Erythroblast (primary cell): Measurements from ENCODE around the gene ATCAY.
"Not testable (repeated sequence)": the region's sequence is repeated elsewhere in the genome, so short reads cannot be mapped to it uniquely, and the experiment has no call there.

Experiments
- DNase-seq, 2 experiments: peaks; one replicate each; lab custom pipeline; 2025; lab: John Stamatoyannopoulos, UW
- GATA1 ChIP-seq: IDR thresholded peaks from 2 replicates; pipeline ENCODE4 v1.6.1; 2011; ENCODE audit warnings: low read depth, mild to moderate bottlenecking, control low read depth, low read length, moderate library complexity
- POLR2A ChIP-seq: IDR thresholded peaks from 2 replicates; pipeline ENCODE4 v1.6.1; 2011; ENCODE audit warnings: mild to moderate bottlenecking, low read length

ATCAY gene

DNA sequence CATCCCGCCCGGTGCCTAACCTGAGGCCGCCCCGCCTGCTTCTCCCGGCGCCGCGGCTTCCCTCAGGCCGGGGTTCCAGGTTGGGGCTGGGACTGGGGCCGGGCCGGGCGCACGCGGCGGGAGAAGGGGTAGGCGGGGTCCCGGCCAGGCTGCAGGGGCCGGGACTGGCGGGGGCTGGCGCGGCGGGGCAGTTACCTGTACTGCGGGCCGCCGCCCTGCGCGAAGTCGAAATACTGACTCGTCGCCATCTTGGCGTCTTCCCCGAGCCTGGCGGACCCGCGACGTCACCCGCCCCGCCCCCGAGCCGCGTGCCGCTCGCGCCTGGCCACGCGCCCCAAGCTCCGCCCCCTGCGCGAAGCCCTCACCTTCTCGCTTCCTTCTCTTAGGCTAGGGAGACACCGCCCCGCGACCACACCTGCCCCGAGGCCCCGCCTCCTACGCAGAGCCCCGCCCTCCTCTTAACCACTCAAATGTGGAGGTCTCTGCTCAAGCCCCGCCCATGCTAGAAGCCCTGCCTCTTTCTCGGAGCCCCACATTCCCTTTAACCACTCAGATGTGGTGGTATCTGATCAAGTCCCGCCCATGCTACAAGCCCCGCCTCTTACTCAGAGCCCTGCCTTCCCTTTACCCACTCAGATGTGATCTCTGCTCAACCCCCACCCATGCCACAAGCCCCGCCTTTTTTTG, 11.6 kb upstream of the ATCAY start, which contains the start of gene ZFR2:
ZFR2 (minus strand) TSS at position 269 of the 687 bp plus-strand sequence; CDS start at position 248, 21 bp downstream.
- peak in 1 of 2 experiments; percentile 19 for DNase-seq
- TF ChIP-seq POLR2A = no peak

DNA sequence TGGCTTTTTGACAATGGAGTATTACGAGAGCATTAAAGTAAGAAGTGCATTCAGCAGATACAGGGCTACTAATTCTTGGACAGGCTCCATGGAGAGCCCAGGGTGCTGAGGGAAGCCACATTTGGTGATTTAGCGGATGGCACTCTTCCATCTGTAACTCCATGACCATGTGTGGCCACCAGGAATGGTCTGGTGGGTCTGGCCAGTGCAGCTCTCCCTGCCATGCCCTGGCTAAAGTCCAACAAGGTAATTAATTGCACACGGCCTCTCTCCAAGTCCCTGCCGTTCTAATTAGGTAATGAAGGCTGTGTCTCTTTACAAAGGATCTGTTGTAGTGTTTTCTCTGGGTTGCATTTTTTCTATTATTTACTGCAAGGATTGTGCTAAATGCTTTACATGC, 7.3 kb upstream of the ATCAY start:
- TF ChIP-seq POLR2A (no peak), GATA1 (no peak)
- DNase-seq = no peak

DNA sequence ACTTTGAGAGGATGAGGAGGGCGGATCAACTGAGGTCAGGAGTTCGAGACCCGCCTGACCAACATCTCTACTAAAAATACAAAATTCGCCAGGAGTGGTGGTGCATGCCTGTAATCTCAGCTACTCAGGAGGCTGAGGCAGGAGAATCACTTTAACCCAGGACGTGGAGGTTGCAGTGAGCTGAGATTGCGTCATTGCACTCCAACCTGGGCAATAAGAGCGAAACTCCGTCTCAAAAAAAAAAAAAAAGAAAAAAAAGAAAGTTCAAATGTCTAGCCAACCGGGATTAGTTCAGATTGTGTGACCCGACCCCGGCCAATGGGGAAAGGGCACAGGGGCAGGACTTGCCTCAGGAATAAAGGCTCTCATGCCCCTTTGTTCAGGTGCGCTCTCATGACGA, 5.8 kb upstream of the ATCAY start:
- not testable (repeated sequence) for DNase-seq

DNA sequence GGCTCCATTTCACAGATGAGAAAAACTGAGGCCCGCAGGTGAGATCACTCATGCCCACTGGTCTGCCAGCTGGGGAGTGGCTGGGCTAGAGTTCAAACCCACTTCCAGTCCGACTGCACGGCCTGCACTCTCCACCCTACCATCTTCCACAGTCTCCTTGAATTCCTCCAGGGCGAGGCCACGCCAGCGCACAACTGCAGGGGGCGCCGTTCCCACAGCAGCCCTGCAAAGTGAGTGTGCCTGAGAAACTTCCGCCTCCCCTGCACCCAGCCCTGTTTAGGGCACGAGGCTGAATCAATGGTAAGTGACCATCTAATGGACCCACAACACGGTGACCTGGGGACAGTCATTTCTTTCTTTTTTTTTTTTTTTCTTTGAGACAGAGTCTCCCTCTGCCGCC, 829 bp upstream of the ATCAY start:
- no peak for DNase-seq

DNA sequence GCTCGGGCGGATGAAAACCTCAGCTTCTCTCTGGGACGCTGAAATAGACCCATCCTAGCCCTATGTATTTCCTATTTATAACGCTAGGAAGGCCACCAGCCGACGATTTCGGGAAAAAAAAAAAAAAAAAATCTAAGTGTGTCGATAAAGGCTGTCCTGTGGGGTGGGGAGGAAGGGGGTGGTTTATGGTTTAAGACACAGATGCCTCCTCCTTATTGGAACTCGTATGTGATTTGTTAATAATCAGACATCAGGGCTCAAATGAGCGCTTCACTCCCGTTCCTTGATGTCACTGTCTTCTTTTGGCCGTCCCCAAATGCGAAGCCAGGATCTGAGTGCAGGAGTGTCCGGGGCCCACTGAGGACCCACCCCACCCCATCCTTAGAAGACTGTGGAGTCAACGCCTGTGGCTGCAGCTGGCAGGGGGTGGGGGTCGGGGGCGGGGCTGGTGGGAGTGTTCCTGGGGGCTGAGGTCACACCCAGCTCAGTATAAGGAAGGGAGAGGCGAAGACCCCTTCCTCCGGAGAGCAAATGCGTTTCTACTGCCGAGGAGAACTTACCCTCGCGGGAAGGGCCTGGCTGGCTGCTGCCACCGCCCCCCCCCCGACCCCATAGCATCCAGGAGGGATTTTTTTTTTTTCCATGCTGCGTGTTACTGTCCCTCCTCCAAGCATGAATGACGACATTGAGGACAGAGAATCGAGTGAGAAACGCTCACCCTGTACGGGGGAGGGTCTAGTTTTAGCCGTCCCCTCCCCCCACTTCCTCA, 971 bp downstream of the ATCAY start:
- TF ChIP-seq GATA1 (no peak), POLR2A (no peak)
- DNase-seq = no peak

More for the DNA sequence above, 829 bp upstream of the ATCAY start:
- TF ChIP-seq POLR2A (no peak), GATA1 (no peak)

DNA sequence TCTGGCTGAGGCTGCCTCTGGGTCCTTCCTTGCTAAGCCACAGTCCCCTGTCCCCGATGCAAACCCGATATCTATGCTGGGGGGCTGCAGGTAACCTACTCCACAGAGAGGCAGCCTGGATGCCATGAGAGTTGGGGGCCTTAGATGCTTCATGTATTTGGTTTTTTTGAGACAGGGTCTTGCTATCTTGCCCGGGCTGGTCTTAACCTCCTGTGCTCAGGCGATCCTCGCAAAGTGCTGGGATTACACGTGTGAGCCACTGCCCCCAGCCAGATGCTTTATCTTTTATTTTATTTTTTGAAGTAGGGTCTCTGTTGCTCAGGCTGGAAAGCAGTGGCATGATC, 1.5 kb downstream of the ATCAY start:
- no peak for DNase-seq
- TF ChIP-seq POLR2A (no peak), GATA1 (no peak)

DNA sequence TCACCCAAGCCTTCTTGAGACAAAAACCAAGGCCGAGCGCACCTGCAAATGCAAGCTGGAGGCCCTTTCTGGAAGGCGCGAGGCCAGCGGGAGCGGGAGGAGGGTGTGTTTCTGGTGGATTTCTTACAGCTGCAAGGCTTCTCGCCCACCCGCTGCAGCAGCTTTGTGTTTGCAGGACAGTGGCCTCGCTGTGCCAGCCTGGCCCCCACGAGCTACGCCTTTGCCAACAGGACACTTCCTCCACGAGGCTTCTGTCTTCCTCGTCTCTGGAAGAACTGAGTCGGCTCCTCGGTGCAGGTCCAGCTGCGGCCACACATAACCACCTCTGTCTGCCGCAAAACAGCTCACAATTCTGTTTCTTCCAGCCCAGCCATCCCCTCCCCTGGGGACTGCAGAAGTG, 10.1 kb downstream of the ATCAY start:
- no peak for DNase-seq
- no peak for TF ChIP-seq GATA1
- no peak for TF ChIP-seq POLR2A

DNA sequence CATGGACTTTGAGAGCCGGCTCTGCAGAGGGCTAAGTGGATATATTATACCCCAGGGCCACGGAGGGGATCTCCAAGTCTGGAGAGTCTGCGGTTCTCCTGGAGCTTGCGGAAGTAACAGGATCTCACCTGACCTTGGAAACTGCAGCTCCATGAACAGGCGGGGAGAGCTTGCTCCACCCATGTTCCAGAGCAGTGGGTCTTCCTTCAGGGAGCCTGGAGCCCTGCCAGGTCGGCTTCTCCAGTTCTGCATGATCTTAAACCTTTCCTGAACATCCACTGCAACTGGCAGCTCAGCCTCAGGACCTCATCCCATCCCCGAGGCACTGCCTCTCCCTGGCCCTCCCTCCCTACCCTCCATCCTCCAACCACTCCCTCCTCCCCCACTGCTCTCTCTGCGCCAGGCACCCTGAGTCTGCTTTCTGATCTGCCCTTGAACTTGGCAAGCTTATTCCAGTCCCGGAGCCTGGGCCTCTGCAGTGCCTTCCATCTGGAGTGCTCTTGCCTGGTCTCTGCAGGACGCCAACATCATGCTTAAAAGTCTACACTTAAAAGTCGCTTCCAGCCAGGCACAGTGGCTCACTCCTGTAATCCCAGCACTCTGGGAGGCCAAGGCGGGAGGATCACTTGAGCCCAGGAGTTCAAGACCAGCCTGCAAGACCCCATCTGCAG, 13.2 kb downstream of the ATCAY start:
- TF ChIP-seq POLR2A (no peak), GATA1 (no peak)
- no peak for DNase-seq

DNA sequence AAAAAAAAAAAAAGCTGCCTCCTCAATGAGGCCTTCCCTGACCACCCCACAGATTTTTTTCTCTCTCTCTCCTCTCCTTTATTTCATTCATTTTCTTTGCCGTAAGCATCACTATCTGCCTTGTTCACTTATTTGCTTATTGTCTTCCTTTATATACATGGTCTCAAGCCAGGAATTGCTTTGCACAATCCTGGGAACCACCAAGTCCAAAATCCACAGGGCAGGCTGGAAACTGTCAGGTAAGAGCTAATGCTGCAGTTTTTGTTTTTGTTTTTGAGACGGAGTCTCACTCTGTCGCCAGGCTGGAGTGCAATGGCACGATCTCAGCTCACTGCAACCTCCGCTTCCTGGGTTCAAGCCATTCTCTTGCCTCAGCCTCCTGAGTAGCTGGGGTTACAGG, 14.5 kb downstream of the ATCAY start:
- not testable (repeated sequence) for DNase-seq

DNA sequence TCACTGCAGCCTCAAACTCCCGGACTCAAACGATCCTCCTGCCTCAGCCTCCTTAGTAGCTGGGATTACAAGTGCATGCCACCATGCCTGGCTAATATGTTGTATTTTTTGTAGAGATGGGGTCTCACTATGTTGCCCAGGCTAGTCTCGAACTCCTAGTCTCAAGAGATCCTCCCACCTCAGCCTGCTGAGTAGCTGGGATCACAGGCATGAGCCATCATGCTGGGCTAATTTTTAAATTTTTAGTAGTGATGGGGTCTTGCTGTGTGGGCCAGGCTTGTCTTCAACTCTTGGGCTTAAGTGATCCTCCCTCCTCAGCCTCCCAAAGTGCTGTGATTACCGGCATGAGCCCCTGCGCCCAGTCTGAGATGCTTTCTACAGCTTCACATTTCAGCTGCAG, 15.3 kb downstream of the ATCAY start:
- no peak for DNase-seq
- no peak for TF ChIP-seq GATA1
- no peak for TF ChIP-seq POLR2A

DNA sequence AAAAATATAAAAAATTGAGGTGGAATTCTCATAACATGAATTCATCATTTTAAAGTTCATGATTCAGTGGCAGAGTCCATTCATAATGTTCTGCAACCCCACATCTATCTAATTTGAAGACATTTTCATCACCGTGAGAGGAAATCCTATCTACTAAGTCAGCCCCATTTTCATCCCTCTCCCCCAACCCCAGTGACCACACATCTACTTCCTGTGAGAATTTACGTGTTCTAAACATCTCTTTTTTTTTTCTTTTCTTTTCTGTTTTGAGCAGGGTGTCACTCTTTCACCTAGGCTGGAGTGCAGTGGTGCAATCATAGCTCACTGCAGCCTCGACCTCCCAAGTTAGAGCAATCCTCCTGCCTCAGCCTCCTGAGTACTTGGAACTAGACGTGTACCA, 17.5 kb downstream of the ATCAY start:
- TF ChIP-seq GATA1 (no peak), POLR2A (no peak)
- DNase-seq = no peak

DNA sequence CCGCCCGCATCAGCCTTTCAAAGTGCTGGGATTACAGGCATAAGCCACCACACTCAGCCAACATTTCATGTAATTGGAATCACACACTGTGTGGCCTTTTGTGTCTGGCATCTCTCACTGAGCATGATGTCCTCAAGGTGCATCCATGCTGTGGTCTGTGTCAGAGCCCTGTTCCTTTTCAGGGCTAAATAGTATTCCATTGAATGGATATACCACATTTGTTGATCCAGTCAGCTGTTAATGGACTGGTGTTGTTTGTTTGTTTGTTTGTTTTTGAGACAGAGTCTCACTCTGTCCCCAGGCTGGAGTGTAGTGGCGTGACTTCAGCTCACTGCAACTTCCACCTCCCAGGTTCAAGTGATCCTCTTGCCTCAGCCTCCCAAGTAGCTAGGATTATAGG, 17.9 kb downstream of the ATCAY start:
- TF ChIP-seq GATA1 (no peak), POLR2A (no peak)
- DNase-seq = no peak

DNA sequence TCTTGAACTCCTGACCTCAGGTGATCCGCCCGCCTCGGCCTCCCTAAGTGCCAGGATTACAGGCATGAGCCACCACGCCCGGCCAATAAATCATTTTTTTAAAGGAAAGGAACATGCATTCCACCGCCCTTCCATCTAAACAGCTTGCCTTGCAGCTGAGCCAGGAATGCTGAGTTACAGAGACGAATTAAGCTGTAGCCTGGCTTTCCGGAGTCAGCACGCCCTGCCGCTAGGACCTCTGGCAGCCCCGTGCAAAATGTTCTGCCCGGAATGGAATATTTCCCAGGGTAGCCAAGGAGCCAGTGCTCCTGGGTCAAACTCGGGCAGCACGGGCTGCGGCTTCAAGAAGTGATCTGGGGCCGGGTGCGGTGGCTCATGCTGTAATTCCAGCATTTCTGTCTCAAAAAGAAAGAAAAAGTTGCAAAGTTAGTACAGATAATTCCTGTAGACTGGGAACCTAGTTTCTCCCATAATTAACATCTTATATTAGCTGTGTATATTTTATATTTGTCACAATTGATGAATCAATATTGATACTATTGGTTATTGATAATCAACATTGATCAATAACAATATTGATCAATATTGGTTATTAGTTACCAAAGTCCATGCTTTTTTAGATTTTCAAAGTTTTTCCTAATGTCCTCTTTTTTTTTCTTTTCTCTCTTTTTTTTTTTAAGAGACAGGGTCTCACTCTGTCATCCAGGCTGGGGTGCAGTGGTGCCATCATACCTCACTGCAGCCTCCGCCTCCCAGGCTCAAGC, 19.2 kb downstream of the ATCAY start:
- no peak for TF ChIP-seq POLR2A
- no peak for TF ChIP-seq GATA1
- no peak for DNase-seq

DNA sequence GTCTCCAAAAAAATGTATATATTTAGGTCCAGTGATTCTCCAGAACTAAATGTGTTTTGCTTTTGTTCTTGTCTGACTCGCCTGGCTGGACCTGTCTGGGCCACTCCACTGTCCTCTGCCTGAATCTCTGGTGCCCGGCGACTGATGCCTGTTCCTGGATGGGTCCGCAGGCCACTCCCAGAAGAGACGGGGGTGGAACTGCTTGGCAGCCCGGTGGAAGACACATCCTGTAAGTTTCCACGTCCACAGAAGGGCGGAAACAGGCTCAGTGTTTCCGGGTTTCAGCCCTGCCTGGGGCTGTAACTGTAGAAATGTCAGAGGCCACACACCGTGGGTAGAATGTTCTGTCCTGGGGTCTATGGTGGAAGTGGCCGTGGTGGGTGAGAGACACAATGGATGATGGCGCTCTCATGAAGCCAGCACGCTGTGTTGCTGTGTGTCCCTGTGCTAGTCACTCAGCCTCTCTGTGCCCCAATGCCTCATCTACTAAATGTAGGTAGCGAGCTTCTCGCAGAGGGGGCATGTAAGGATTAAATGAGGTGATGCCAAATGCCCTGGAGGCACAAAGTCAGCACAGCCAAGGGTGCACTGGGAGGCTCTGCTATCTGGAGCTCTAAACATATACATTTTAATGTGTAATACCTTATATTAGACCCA, 22.0 kb downstream of the ATCAY start:
- DNase-seq = no peak
- TF ChIP-seq POLR2A = no peak
- no peak for TF ChIP-seq GATA1
